ENCODE results near the gene CWF19L2. TPM values are rescaled to one million over a fixed set of nuclear protein-coding genes. Genes with fewer than 3 reads are reported as not detected.

Gene CWF19L2
- polyA plus RNA-seq, 3 donors: 1.6 to 2.2 (median 1.7) TPM

DNA sequence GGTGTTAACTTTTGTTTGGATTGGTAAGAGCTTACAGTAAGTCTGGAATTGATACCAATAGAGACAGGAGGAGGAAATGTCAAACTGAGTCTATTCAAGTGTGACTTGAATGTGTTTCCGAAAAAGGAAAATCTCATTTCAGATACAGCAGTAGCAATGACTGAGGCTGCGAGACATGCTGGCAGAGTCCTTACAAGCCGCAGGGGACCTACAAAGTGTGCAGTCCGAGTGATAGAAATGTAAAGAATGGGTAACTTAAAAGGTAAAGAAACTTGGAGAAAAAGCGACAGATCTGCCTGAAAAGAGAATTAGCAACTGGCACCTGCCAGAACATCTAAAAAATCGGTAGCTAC lies 444 bp downstream of the CWF19L2 start:
- Histone ChIP-seq H3K4me1 (ENCODE audit: control insufficient read depth in 1 of 2, insufficient read depth in 2 of 2, low read length in 2 of 2) (peaks cover 12 to 14% of the 10 kb centered on the region in 2 donors), H3K4me3 (replicated peaks in 1 of 3; ENCODE audit: low read depth in 2 of 3, low read length in 3 of 3) (peak overlapping the region; percentile 80 to 99 (median 84)), H3K9ac (ENCODE audit: insufficient read depth, low read length, poor library complexity, severe bottlenecking) (peak overlapping the region; percentile 78), H3K9me3 (replicated peaks in 1 of 2; ENCODE audit: control insufficient read depth in 1 of 2, insufficient read depth in 1 of 2, low read length in 2 of 2) (no peaks in the 10 kb centered on the region), H3K36me3 (replicated peaks in 1 of 2; ENCODE audit: control insufficient read depth in 1 of 2, insufficient read depth in 2 of 2, low read length in 2 of 2) (peaks cover 18 to 22% of the 10 kb centered on the region in 2 donors), H2AFZ (ENCODE audit: insufficient read depth, low read depth, low read length, poor library complexity, severe bottlenecking) (peak overlapping the region; percentile 93), H3K27me3 (ENCODE audit: control insufficient read depth in 2 of 2, insufficient read depth in 2 of 2, low read length in 2 of 2) (peaks cover 6 to 13% of the 10 kb centered on the region in 2 donors), H3K27ac (ENCODE audit: low read depth in 1 of 2, low read length in 2 of 2) (peak overlapping the region; percentile 20 to 81), H4K20me1 (ENCODE audit: insufficient read depth, low read length) (no peaks in the 10 kb centered on the region), H3K79me2 (ENCODE audit: insufficient read depth, low read length) (peaks cover 13% of the 10 kb centered on the region), H3K4me2 (replicated peaks; ENCODE audit: extremely low read depth, low read length, poor library complexity, severe bottlenecking) (peak overlapping the region; percentile 79)
- Mint-ChIP-seq H3K27me3 (ENCODE audit: low read depth in 3 of 3) (peaks cover 0 to 16% (median 8%) of the 10 kb centered on the region in 3 donors), H3K27ac (peak overlapping the region; percentile 83 to 90 (median 89)), H3K4me1 (peaks cover 14% of the 10 kb centered on the region), H3K4me3 (peak overlapping the region; percentile 84 to 97), H3K9me3 (peaks cover 0 to 3% (median 0%) of the 10 kb centered on the region in 7 donors), H3K36me3 (peaks cover 27 to 32% of the 10 kb centered on the region in 2 donors)
- 0% methylated on average over 5 of the region's 6 CpGs for WGBS (ENCODE audit: insufficient coverage)
- TF ChIP-seq CTCF (IDR thresholded peaks at IDR 0.05): no peak
- intact Hi-C loops (cut with micrococcal nuclease): loop anchor here in 1 of 2 donors (10.0 kb wide), 1 partner anchor 388 kb away; no protein-coding TSS in a partner anchor
- DNase-seq: peak in 1 of 3 donors; percentile 3

GRCh38 chr11:107453594-107454286 lies 3.9 kb downstream of the CWF19L2 start:
- intact Hi-C loops (cut with micrococcal nuclease): loop anchor here in 1 of 2 donors (10.0 kb wide), 1 partner anchor 391 kb away; no protein-coding TSS in a partner anchor
- WGBS (ENCODE audit: insufficient coverage): 95% methylated on average over 5 of the region's 5 CpGs
- Histone ChIP-seq H3K4me1 (ENCODE audit: control insufficient read depth in 1 of 2, insufficient read depth in 2 of 2, low read length in 2 of 2) (peaks cover 12 to 14% of the 10 kb centered on the region in 2 donors), H3K9ac (ENCODE audit: insufficient read depth, low read length, poor library complexity, severe bottlenecking) (no peak overlapping the region), H3K36me3 (replicated peaks in 1 of 2; ENCODE audit: control insufficient read depth in 1 of 2, insufficient read depth in 2 of 2, low read length in 2 of 2) (peaks cover 18 to 29% of the 10 kb centered on the region in 2 donors), H2AFZ (ENCODE audit: insufficient read depth, low read depth, low read length, poor library complexity, severe bottlenecking) (no peak overlapping the region), H3K79me2 (ENCODE audit: insufficient read depth, low read length) (peaks cover 16% of the 10 kb centered on the region), H4K20me1 (ENCODE audit: insufficient read depth, low read length) (no peaks in the 10 kb centered on the region), H3K27ac (ENCODE audit: low read depth in 1 of 2, low read length in 2 of 2) (no peak overlapping the region), H3K27me3 (ENCODE audit: control insufficient read depth in 2 of 2, insufficient read depth in 2 of 2, low read length in 2 of 2) (peaks cover 0 to 2% of the 10 kb centered on the region in 2 donors), H3K4me2 (replicated peaks; ENCODE audit: extremely low read depth, low read length, poor library complexity, severe bottlenecking) (no peak overlapping the region), H3K4me3 (replicated peaks in 1 of 3; ENCODE audit: low read depth in 2 of 3, low read length in 3 of 3) (no peak overlapping the region), H3K9me3 (replicated peaks in 1 of 2; ENCODE audit: control insufficient read depth in 1 of 2, insufficient read depth in 1 of 2, low read length in 2 of 2) (no peaks in the 10 kb centered on the region)
- no peak for TF ChIP-seq CTCF (IDR thresholded peaks at IDR 0.05)
- peaks cover 14% of the 10 kb centered on the region for H3K4me1 Mint-ChIP-seq
- peaks cover 0 to 2% (median 0%) of the 10 kb centered on the region in 7 donors for H3K9me3 Mint-ChIP-seq
- no peak overlapping the region for H3K4me3 Mint-ChIP-seq
- H3K27ac Mint-ChIP-seq: no peak overlapping the region
- no peak for DNase-seq
- H3K27me3 Mint-ChIP-seq (ENCODE audit: low read depth in 3 of 3): peaks cover 0 to 1% (median 0%) of the 10 kb centered on the region in 3 donors
- peaks cover 37 to 57% of the 10 kb centered on the region in 2 donors for H3K36me3 Mint-ChIP-seq
